SH-SY5Y (cell line): ENCODE measurements around the gene EGFR.

Experiments used
- GATA2 ChIP-seq: IDR thresholded peaks from 2 replicates; pipeline ENCODE4 v1.6.1; 2011; ENCODE audit warnings: mild to moderate bottlenecking, low read depth, low read length
- GATA3 ChIP-seq: IDR thresholded peaks from 2 replicates; pipeline ENCODE4 v1.6.1; 2011; ENCODE audit warnings: low read depth, mild to moderate bottlenecking, low read length, moderate library complexity

GRCh38 chr7:55112056-55112455 lies 93.2 kb downstream of the EGFR start:
- TF ChIP-seq GATA2 (no peak), GATA3 (no peak)
